ENCODE data around the gene CDK1. TPM values are rescaled to one million over a fixed set of nuclear protein-coding genes. Genes with fewer than 3 reads are reported as not detected.

CDK1 gene
- polyA plus RNA-seq, 1 donor, result 40.0 TPM

Other genes with a start within 250 kb of the CDK1 start
- 21.8 TPM for gene RHOBTB1, start 165.7 kb downstream of the CDK1 start, polyA plus RNA-seq

All from large intestine (tissue), 1 donor.